SH-SY5Y (cell line): ENCODE measurements around the gene MYO10.

Experiments
- GATA2 ChIP-seq: IDR thresholded peaks from 2 replicates; pipeline ENCODE4 v1.6.1; 2011; ENCODE audit warnings: mild to moderate bottlenecking, low read depth, low read length
- GATA3 ChIP-seq: IDR thresholded peaks from 2 replicates; pipeline ENCODE4 v1.6.1; 2011; ENCODE audit warnings: low read depth, mild to moderate bottlenecking, low read length, moderate library complexity

GRCh38 chr5:16744164-16744880, 191.8 kb downstream of the MYO10 start:
- no peak for TF ChIP-seq GATA2
- no peak for TF ChIP-seq GATA3
